H9 (cell line): ENCODE measurements around the gene MRTFB. TPM values are rescaled to one million over a fixed set of nuclear protein-coding genes. Genes with fewer than 3 reads are reported as not detected.

Source experiments
- DNase-seq: peaks from one replicate; pipeline ENCODE4 v3.0.0-alpha.2; 2017
- H2AFZ ChIP-seq: one replicate; pipeline ENCODE4 v1.6.1; 2013; ENCODE audit warnings: mild to moderate bottlenecking, low read length, control low read depth, moderate library complexity
- H2AK5ac ChIP-seq: 2 replicates; pipeline ENCODE4 v1.6.1; 2013; ENCODE audit warnings: low read length, control low read depth, mixed read lengths; ENCODE audit not compliant: insufficient read length
- H2BK120ac ChIP-seq: one replicate; pipeline ENCODE4 v1.6.1; 2013; ENCODE audit warnings: low read depth, mild to moderate bottlenecking, low read length, control low read depth, inconsistent platforms; ENCODE audit not compliant: poor library complexity, severe bottlenecking
- H2BK12ac ChIP-seq: 2 replicates; pipeline ENCODE4 v1.6.1; 2013; ENCODE audit warnings: low read length, control low read depth, mixed read lengths, low read depth; ENCODE audit not compliant: insufficient read length
- H2BK15ac ChIP-seq: 2 replicates; pipeline ENCODE4 v1.6.1; 2013; ENCODE audit warnings: low read depth, low read length, control low read depth
- H2BK20ac ChIP-seq: one replicate; pipeline ENCODE4 v1.6.1; 2013; ENCODE audit warnings: low read depth, mild to moderate bottlenecking, low read length, control low read depth, inconsistent platforms; ENCODE audit not compliant: poor library complexity, severe bottlenecking
- H2BK5ac ChIP-seq: 2 replicates; pipeline ENCODE4 v1.6.1; 2013; ENCODE audit warnings: low read length, control low read depth, mixed read lengths; ENCODE audit not compliant: insufficient read length
- H3K14ac ChIP-seq: 2 replicates; pipeline ENCODE4 v1.6.1; 2013; ENCODE audit warnings: low read length, control low read depth; ENCODE audit not compliant: insufficient read depth
- H3K18ac ChIP-seq: 2 replicates; pipeline ENCODE4 v1.6.1; 2013; ENCODE audit warnings: low read depth, mild to moderate bottlenecking, mixed read lengths, low read length, control low read depth; ENCODE audit not compliant: insufficient read length
- H3K23ac ChIP-seq: 2 replicates; pipeline ENCODE4 v1.6.1; 2013; ENCODE audit warnings: low read length, control low read depth, mixed read lengths, low read depth; ENCODE audit not compliant: insufficient read length
- H3K23me2 ChIP-seq: 2 replicates; pipeline ENCODE4 v1.6.1; 2013; ENCODE audit warnings: low read depth, mild to moderate bottlenecking, mixed read lengths, low read length, control low read depth; ENCODE audit not compliant: insufficient read length, poor library complexity, severe bottlenecking
- H3K27ac ChIP-seq: 2 replicates; pipeline ENCODE4 v1.5.1; 2013; ENCODE audit warnings: low read length, control low read depth, mixed read lengths, low read depth; ENCODE audit not compliant: insufficient read length
- H3K27me3 ChIP-seq: 2 replicates; pipeline ENCODE4 v1.6.1; 2013; ENCODE audit warnings: low read length, control low read depth, inconsistent platforms; ENCODE audit not compliant: insufficient read depth
- H3K4ac ChIP-seq: 2 replicates; pipeline ENCODE4 v1.6.1; 2013; ENCODE audit warnings: low read depth, mild to moderate bottlenecking, control low read depth, inconsistent platforms, low read length, moderate library complexity
- H3K4me1 ChIP-seq: 2 replicates; pipeline ENCODE4 v1.6.1; 2013; ENCODE audit warnings: low read length, control low read depth, inconsistent platforms; ENCODE audit not compliant: insufficient read depth
- H3K4me2 ChIP-seq: 2 replicates; pipeline ENCODE4 v1.6.1; 2013; ENCODE audit warnings: low read length, control low read depth, mixed read lengths; ENCODE audit not compliant: insufficient read length, insufficient read depth
- H3K56ac ChIP-seq: 2 replicates; pipeline ENCODE4 v1.6.1; 2013; ENCODE audit warnings: low read depth, mild to moderate bottlenecking, mixed read lengths, low read length, control low read depth; ENCODE audit not compliant: insufficient read length
- H3K79me1 ChIP-seq: 2 replicates; pipeline ENCODE4 v1.6.1; 2013; ENCODE audit warnings: low read depth, mild to moderate bottlenecking, moderate library complexity, low read length, control low read depth, inconsistent platforms; ENCODE audit not compliant: insufficient read depth, poor library complexity, severe bottlenecking
- H3K79me2 ChIP-seq: 2 replicates; pipeline ENCODE4 v1.6.1; 2013; ENCODE audit warnings: low read length, control low read depth, inconsistent platforms; ENCODE audit not compliant: insufficient read depth
- H3K9ac ChIP-seq: 2 replicates; pipeline ENCODE4 v1.6.1; 2013; ENCODE audit warnings: low read length, control low read depth, mixed read lengths; ENCODE audit not compliant: insufficient read length; ENCODE audit errors: extremely low read depth
- H3K9me3 ChIP-seq: one replicate; pipeline ENCODE4 v1.6.1; 2013; ENCODE audit warnings: low read depth, low read length, inconsistent platforms; ENCODE audit not compliant: control insufficient read depth
- H3T11ph ChIP-seq: one replicate; pipeline ENCODE4 v1.6.1; 2013; ENCODE audit warnings: mild to moderate bottlenecking, low read length, control low read depth, inconsistent platforms
- H4K20me1 ChIP-seq: one replicate; pipeline ENCODE4 v1.6.1; 2013; ENCODE audit not compliant: control insufficient read depth, insufficient read length, insufficient read depth
- H4K5ac ChIP-seq: 2 replicates; pipeline ENCODE4 v1.6.1; 2013; ENCODE audit warnings: low read depth, mild to moderate bottlenecking, mixed read lengths, low read length, control low read depth; ENCODE audit not compliant: insufficient read length
- H4K8ac ChIP-seq: replicated peaks from 2 replicates; pipeline ENCODE4 v1.6.1; 2013; ENCODE audit warnings: low read length, control low read depth, mixed read lengths, low read depth; ENCODE audit not compliant: insufficient read length
- H4K91ac ChIP-seq: 2 replicates; pipeline ENCODE4 v1.6.1; 2013; ENCODE audit warnings: low read depth, mild to moderate bottlenecking, moderate library complexity, mixed read lengths, low read length, control low read depth; ENCODE audit not compliant: insufficient read length
- H3K27ac Mint-ChIP-seq, 3 experiments: 2 replicates in 2 of 3; 3 replicates in 1 of 3; pipeline ENCODE4 v1.8.0; 2020 to 2021; ENCODE audit warnings: mixed read lengths in 3 of 3, mild to moderate bottlenecking in 1 of 3, moderate library complexity in 1 of 3
- H3K27me3 Mint-ChIP-seq: 2 replicates; pipeline ENCODE4 v1.8.0; 2021; ENCODE audit warnings: low read depth, mild to moderate bottlenecking, moderate library complexity, mixed read lengths
- H3K36me3 Mint-ChIP-seq, 3 experiments: 2 replicates in 2 of 3; 3 replicates in 1 of 3; pipeline ENCODE4 v1.8.0; 2020 to 2021; ENCODE audit warnings: low read depth in 3 of 3, mixed read lengths in 3 of 3; ENCODE audit not compliant: insufficient read depth in 1 of 3
- H3K4me1 Mint-ChIP-seq, 2 experiments: 2 replicates each; pipeline ENCODE4 v1.8.0; 2020; ENCODE audit warnings: mixed read lengths in 2 of 2
- H3K4me3 Mint-ChIP-seq, 2 experiments: 2 replicates in 1 of 2; 3 replicates in 1 of 2; pipeline ENCODE4 v1.8.0; 2020 to 2021; ENCODE audit warnings: mild to moderate bottlenecking in 2 of 2, mixed read lengths in 2 of 2, moderate library complexity in 1 of 2
- H3K9me3 Mint-ChIP-seq, 2 experiments: 2 replicates in 1 of 2; 3 replicates in 1 of 2; pipeline ENCODE4 v1.8.0; 2020; ENCODE audit warnings: mild to moderate bottlenecking in 2 of 2, mixed read lengths in 2 of 2, moderate library complexity in 1 of 2
- CTCF ChIP-seq: fragments of 200-600 bp; sonication (generic); conservative IDR thresholded peaks from 3 replicates; pipeline ENCODE4 v1.8.0; 2021; ENCODE audit warnings: antibody characterized with exemption, mild to moderate bottlenecking
- WGBS: extraction: QIAGEN DNeasy Blood & Tissue Kit; methylation state at CpG from one replicate; pipeline ENCODE4 v1.1.7; 2013; ENCODE audit warnings: missing lambda C conversion rate, low lambda C conversion rate, mixed read lengths; ENCODE audit not compliant: insufficient read length; ENCODE audit errors: extremely low coverage; 5-methylcytosine and 5-hydroxymethylcytosine counted together
- total RNA-seq: library from RNA; stranded (reverse); gene quantifications from 2 replicates; pipeline ENCODE4 v1.2.1, GENCODE V29; 2021

MRTFB gene
- total RNA-seq, 1 experiment from 2014 or later, result 29.9 TPM

DNA sequence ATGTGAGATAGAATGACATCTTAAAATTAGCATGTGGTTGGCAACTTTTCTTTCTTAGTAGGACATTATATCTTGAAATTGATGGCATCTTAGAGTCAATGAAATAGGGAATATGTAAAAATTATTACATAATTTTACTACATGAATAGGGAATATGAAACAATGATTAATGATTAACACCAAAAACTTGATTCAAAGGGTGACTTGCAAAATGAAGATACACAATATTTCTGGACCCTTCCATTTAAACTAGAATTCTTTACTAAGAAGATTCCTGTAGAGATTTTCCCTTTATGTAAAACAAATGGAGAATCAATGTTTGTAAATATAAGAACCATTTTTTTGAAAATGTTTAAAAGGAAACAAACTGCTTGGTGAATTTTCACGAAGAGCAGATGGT, 3.4 kb downstream of the MRTFB start:
- Histone ChIP-seq H2AFZ (no peak overlapping the region), H2AK5ac (no peak overlapping the region), H3K79me2 (0 out of 2 replicates have a peak, but pooled peaks cover 1% of the 10 kb centered on the region), H3K27me3 (no peaks in the 10 kb centered on the region), H3K9me3 (no peaks in the 10 kb centered on the region), H3K18ac (no peak overlapping the region), H2BK5ac (no peak overlapping the region), H3K79me1 (peaks cover 3% of the 10 kb centered on the region), H3T11ph (no peak overlapping the region), H2BK15ac (no peak overlapping the region), H3K23ac (no peak overlapping the region), H3K14ac (no peak overlapping the region), H4K91ac (no peak overlapping the region), H2BK120ac (no peak overlapping the region), H3K27ac (no peak overlapping the region), H2BK12ac (no peak overlapping the region), H4K20me1 (no peaks in the 10 kb centered on the region), H3K9ac (no peak overlapping the region), H3K4me1 (no peaks in the 10 kb centered on the region), H4K5ac (no peak overlapping the region), H3K4ac (no peak overlapping the region), H3K4me2 (no peak overlapping the region), H4K8ac (no peak overlapping the region), H3K56ac (no peak overlapping the region), H2BK20ac (no peak overlapping the region), H3K23me2 (peaks cover 3% of the 10 kb centered on the region)
- WGBS, result 100% methylated on average over 1 of the region's 1 CpG
- no peak for DNase-seq
- Mint-ChIP-seq H3K27me3 (no peaks in the 10 kb centered on the region), H3K36me3 (peaks cover 2 to 13% (median 3%) of the 10 kb centered on the region in 3 experiments; a peak in 6 of 7 replicates), H3K4me1 (peaks cover 18 to 24% of the 10 kb centered on the region in 2 experiments), H3K27ac (no peak overlapping the region), H3K9me3 (no peaks in the 10 kb centered on the region), H3K4me3 (no peak overlapping the region)
- TF ChIP-seq CTCF, result no peak
